ENCODE data around the gene IFT122.

GRCh38 chr3:129473067-129473768 is 33.2 kb downstream of the IFT122 start:
- TF ChIP-seq BHLHE40 (IDR thresholded peaks at IDR 0.05; ENCODE audit: borderline replicate concordance) (no peak), LEF1 (IDR thresholded peaks at IDR 0.05; ENCODE audit: borderline replicate concordance) (no peak), FOXA1 (IDR thresholded peaks at IDR 0.05) (no peak), SP1 (IDR thresholded peaks at IDR 0.05) (no peak), ARNT (IDR thresholded peaks at IDR 0.05) (no peak)
- TF ChIP-seq, protein P1, sequence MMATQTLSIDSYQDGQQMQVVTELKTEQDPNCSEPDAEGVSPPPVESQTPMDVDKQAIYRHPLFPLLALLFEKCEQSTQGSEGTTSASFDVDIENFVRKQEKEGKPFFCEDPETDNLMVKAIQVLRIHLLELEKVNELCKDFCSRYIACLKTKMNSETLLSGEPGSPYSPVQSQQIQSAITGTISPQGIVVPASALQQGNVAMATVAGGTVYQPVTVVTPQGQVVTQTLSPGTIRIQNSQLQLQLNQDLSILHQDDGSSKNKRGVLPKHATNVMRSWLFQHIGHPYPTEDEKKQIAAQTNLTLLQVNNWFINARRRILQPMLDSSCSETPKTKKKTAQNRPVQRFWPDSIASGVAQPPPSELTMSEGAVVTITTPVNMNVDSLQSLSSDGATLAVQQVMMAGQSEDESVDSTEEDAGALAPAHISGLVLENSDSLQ (IDR thresholded peaks at IDR 0.05): no peak

All from HEK293T (cell line).